GM06990 (cell line): ENCODE data around the gene STAMBPL1.
"Not testable (repeated sequence)": the region's sequence is repeated elsewhere in the genome, so short reads cannot be mapped to it uniquely, and the experiment has no call there.

Source experiments
- DNase-seq: peaks from one replicate; pipeline ENCODE4 v3.0.0-alpha.2; 2011; ENCODE audit not compliant: insufficient read length; ENCODE audit errors: extremely low read depth
- H3K27me3 ChIP-seq: replicated peaks from 2 replicates; pipeline ENCODE4 v1.6.0; 2011; ENCODE audit warnings: low read length; ENCODE audit not compliant: control insufficient read depth, insufficient read depth
- H3K36me3 ChIP-seq: 2 replicates; pipeline ENCODE4 v1.5.1; 2011; ENCODE audit warnings: low read length; ENCODE audit not compliant: control insufficient read depth, insufficient read depth
- H3K4me3 ChIP-seq: replicated peaks from 2 replicates; pipeline ENCODE4 v1.5.1; 2011; ENCODE audit warnings: low read depth, mild to moderate bottlenecking, control low read depth, low read length
- TF ChIP-seq, protein P1 (sequence below): IDR thresholded peaks from 2 replicates; pipeline ENCODE4 v1.5.1; 2011; ENCODE audit warnings: low read length, control low read depth, mild to moderate bottlenecking, inconsistent platforms; ENCODE audit not compliant: insufficient read depth, poor library complexity, severe bottlenecking

The STAMBPL1 gene

DNA sequence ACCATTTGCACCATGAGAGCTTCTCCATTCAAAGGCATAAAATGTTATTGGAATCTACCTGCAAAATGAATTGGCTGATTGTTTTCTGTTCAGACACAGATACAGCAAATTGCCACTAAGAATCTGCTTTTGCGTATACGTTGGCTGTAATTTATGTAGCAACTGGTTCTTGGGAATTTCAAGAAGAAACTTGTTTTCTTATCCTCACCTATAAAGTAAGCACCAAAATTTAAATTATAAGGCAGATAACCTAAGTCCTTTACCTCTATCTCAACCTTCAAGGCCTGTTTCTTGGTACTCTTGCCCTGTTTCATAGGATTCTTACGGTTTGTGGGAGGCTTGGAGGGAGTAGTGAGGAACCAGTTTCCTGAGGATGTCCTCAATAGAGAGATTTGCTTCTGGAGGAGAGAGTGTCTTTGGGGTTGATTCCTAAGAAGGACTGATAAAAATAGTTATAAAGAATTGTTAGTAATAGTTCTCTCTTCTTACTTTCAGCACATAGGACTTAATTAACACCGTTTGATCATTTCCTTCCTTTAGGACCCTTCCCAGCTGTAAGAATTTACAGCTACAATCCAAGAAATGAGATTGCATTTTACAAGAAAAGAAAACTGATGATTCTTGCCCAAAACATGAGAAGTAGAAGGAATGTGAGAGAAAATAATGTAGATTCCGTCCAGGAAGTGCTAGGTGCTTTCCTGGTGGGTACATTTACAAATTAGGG, 2.0 kb downstream of the STAMBPL1 start:
- H3K27me3 ChIP-seq: no peaks in the 10 kb centered on the region
- no peaks in the 10 kb centered on the region for H3K36me3 ChIP-seq
- TF ChIP-seq, protein P1, sequence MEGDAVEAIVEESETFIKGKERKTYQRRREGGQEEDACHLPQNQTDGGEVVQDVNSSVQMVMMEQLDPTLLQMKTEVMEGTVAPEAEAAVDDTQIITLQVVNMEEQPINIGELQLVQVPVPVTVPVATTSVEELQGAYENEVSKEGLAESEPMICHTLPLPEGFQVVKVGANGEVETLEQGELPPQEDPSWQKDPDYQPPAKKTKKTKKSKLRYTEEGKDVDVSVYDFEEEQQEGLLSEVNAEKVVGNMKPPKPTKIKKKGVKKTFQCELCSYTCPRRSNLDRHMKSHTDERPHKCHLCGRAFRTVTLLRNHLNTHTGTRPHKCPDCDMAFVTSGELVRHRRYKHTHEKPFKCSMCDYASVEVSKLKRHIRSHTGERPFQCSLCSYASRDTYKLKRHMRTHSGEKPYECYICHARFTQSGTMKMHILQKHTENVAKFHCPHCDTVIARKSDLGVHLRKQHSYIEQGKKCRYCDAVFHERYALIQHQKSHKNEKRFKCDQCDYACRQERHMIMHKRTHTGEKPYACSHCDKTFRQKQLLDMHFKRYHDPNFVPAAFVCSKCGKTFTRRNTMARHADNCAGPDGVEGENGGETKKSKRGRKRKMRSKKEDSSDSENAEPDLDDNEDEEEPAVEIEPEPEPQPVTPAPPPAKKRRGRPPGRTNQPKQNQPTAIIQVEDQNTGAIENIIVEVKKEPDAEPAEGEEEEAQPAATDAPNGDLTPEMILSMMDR: no peak
- no peak for DNase-seq
- H3K4me3 ChIP-seq: peak overlapping the region; percentile 75

DNA sequence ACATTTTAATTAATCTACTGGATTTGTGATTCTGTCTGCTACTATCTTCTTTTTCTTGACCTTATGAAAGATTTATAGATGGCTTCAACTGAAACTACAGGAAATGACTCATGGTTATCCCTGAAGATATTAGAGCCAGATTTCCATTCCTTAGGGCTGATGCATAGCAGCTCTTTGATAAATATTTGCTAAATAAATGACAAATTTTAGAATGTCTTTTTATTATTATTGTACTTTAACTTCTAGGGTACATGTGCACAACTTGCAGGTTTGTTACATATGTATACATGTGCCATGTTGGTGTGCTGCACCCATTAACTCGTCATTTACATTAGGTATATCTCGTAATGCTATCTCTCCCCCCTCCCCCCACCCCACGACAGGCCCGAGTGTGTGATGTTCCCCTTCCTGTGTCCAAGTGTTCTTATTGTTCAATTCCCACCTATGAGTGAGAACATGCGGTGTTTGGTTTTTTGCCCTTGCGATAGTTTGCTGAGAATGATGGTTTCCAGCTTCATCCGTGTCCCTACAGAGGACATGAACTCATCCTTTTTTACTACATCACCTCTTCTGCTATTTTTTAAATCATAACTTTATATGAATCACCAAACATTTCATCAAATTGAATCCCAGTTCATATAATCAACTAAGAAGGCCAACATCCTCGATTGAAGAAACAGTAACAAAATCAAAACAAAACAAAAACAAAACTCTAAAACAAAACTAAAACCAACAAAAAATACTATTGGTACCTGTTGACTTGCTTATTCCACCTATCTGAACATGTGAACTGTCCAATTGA, 2.8 kb downstream of the STAMBPL1 start:
- H3K4me3 ChIP-seq: peak overlapping the region; percentile 75
- not testable (repeated sequence) for H3K36me3 ChIP-seq, H3K27me3 ChIP-seq, DNase-seq

DNA sequence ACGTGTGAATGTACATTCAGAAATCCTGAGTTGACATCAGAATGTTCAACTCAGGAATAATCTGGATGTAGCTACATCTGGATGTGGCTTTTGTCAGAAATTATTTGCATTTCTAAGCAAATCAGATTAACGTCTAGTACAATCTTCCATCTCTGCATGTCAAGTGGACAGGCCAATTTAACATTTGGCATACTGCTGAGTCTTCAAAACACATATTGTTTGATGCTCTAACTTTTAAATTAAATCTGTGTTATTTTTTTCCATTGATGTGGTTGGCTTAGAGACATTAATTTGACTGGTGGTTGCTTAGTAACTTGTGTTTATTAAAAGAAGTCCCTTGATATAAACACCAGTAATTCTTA, 3.4 kb downstream of the STAMBPL1 start:
- no peaks in the 10 kb centered on the region for H3K27me3 ChIP-seq
- TF ChIP-seq, protein P1: no peak
- peak overlapping the region; percentile 75 for H3K4me3 ChIP-seq
- no peak for DNase-seq
- H3K36me3 ChIP-seq: no peaks in the 10 kb centered on the region

DNA sequence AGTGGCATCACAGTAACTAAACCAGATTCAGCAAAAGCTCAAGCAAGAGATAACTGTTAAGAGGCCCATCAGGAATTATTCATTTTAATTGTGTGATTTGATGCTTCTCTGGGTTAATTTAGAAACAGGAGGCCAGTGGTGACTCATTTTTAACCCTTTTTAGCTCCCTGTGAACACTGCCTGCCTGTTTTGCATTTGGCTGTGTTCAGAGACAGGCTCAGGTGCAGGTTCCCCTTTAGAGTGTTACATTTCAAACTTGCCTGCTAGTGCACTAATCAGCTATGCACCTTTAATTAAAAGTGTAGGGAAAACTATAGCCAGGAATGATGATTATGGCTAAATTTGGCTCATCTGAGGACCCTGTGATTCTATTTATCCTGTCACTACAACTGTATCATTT, 6.5 kb downstream of the STAMBPL1 start:
- TF ChIP-seq, protein P1: no peak
- H3K27me3 ChIP-seq: no peaks in the 10 kb centered on the region
- no peaks in the 10 kb centered on the region for H3K36me3 ChIP-seq
- peak; percentile 56 for DNase-seq
- H3K4me3 ChIP-seq: peak overlapping the region; percentile 52

DNA sequence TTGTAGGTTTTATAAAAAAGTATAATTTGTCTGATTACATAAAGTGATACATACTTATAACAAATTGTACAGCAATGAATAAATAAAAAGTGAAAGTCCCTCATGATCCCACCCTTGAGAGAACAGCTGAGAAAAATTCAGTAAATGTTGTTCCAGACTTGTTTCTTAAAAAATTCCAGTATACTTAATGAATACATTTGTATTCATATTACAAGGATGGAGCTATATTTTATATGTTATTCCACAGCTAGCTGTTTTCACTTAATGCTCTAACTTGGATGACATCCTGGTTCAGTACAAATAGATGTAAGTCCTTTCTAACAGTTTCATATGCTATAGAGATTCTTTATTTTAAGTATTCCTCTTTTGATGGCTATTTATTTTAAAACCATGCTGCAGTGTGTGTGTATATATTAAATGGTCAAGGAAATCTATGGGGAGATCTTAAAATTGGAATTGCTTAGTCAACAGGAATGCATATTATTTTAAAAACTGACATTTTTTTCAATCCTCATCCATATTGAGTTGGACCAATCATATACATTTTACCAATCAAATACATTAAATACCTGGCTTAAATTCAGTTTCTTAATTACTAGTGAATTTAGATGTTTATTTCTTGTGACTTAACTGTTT, 8.9 kb downstream of the STAMBPL1 start:
- H3K27me3 ChIP-seq: no peaks in the 10 kb centered on the region
- TF ChIP-seq, protein P1: no peak
- H3K36me3 ChIP-seq: no peaks in the 10 kb centered on the region; the same call in 1 of the 2 replicates
- H3K4me3 ChIP-seq: peak overlapping the region; percentile 52
- DNase-seq: no peak

DNA sequence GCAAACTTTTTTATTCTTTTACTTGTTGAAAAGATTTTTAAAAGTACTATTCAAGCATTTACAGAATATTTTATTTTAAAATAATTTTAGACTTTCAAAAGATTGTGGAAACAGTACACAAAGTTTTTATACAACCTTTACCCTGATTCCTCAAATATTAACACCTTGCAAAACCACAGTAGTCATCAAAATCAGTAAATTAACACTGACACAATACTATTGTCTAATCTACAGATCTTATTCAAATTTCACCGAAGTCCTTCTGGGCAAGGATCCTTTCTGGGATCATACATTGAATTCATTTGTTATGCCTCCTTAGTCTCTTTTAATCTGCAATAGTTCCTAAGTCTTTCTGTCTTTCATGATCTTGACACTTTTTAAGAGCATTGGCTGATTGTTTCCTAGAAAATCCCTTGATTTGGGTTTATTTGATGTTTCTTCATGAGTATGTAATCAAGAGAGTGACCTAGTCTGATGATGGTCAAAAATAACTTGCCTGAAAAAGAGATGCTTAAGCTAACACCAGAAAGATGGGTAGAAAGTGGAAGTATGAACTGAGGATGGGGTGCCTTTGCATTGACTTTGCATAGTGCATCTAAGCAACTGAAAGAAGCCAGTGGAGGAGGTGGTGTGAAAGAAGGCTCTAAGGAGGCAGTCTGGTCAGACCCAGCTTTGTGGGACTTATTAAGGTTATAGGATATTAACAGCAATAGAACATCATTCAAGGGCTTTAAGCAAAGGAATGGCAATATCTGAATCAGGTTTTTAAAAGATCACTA, 9.7 kb downstream of the STAMBPL1 start:
- DNase-seq: no peak
- peak overlapping the region; percentile 28; the same call in 1 of the 2 replicates for H3K4me3 ChIP-seq
- TF ChIP-seq, protein P1: no peak

More for the DNA sequence above, 9.7 kb downstream of the STAMBPL1 start:
- no peaks in the 10 kb centered on the region for H3K27me3 ChIP-seq
- H3K36me3 ChIP-seq: no peaks in the 10 kb centered on the region; the same call in 1 of the 2 replicates
